WTC11 (cell line): ENCODE data around the gene AVP. TPM values are rescaled to one million over a fixed set of nuclear protein-coding genes. Genes with fewer than 3 reads are reported as not detected.
"Not testable (repeated sequence)": the region's sequence is repeated elsewhere in the genome, so short reads cannot be mapped to it uniquely, and the experiment has no call there.

ENCODE experiments used
- ATAC-seq: fragments of 200-7000 bp; cut with Tn5 transposase; 2 replicates; pipeline ENCODE4 v1.10.0; 2021; ENCODE audit warnings: mild to moderate bottlenecking, moderate library complexity
- CTCF ChIA-PET: fragments of 300-600 bp; sonication (Branson Sonifier 250); formaldehyde crosslinking; loops from one replicate; lab custom pipeline; 2021; ENCODE audit warnings: antibody characterized with exemption; lab: Charles Lee
- POLR2A ChIA-PET: fragments of 350-600 bp; sonication (Branson Sonifier 250); formaldehyde crosslinking; loops from one replicate; lab custom pipeline; 2021; ENCODE audit warnings: antibody characterized with exemption; lab: Charles Lee
- DNase-seq: peaks from one replicate; pipeline ENCODE4 v3.0.0; 2021; ENCODE audit warnings: low spot score
- H3K27ac Mint-ChIP-seq: 2 replicates; pipeline ENCODE4 v1.8.0; 2021; ENCODE audit warnings: mixed read lengths
- H3K27me3 Mint-ChIP-seq: 2 replicates; pipeline ENCODE4 v1.8.0; 2021; ENCODE audit warnings: low read depth, mild to moderate bottlenecking, moderate library complexity, mixed read lengths
- H3K36me3 Mint-ChIP-seq: 2 replicates; pipeline ENCODE4 v1.8.0; 2021; ENCODE audit warnings: mixed read lengths
- H3K4me1 Mint-ChIP-seq: 2 replicates; pipeline ENCODE4 v1.8.0; 2022; ENCODE audit warnings: mixed read lengths
- H3K4me3 Mint-ChIP-seq: 2 replicates; pipeline ENCODE4 v1.8.0; 2021; ENCODE audit warnings: mild to moderate bottlenecking, moderate library complexity, mixed read lengths
- H3K9me3 Mint-ChIP-seq: 2 replicates; pipeline ENCODE4 v1.8.0; 2021; ENCODE audit warnings: mixed read lengths
- AFF4 ChIP-seq: sonication (generic); formaldehyde crosslinking; IDR thresholded peaks from 2 replicates; pipeline ENCODE4 v1.8.1; 2023; ENCODE audit warnings: mild to moderate bottlenecking, missing genetic modification reagents, borderline replicate concordance
- CREB1 ChIP-seq: sonication (generic); formaldehyde crosslinking; IDR thresholded peaks from 2 replicates; pipeline ENCODE4 v1.8.0; 2023; ENCODE audit warnings: mild to moderate bottlenecking, missing genetic modification reagents
- CTCF ChIP-seq: fragments of 200-600 bp; IDR thresholded peaks from 2 replicates; pipeline ENCODE4 v1.8.0; 2022; ENCODE audit warnings: antibody characterized with exemption
- ERG ChIP-seq: fragments of 250-450 bp; sonication (Bioruptor Pico); IDR thresholded peaks from 2 replicates; pipeline ENCODE4 v1.8.0; 2021; ENCODE audit warnings: mild to moderate bottlenecking
- ESRRA ChIP-seq: sonication (generic); formaldehyde crosslinking; IDR thresholded peaks from 2 replicates; pipeline ENCODE4 v1.8.1; 2022; ENCODE audit warnings: mild to moderate bottlenecking, missing genetic modification reagents, borderline replicate concordance
- FOXJ3 ChIP-seq: sonication (generic); formaldehyde crosslinking; IDR thresholded peaks from 2 replicates; pipeline ENCODE4 v1.9.0; 2021; ENCODE audit warnings: missing genetic modification reagents, mild to moderate bottlenecking, borderline replicate concordance
- FOXK1 ChIP-seq: sonication (generic); formaldehyde crosslinking; IDR thresholded peaks from 2 replicates; pipeline ENCODE4 v1.8.0; 2022; ENCODE audit warnings: mild to moderate bottlenecking, moderate library complexity, missing genetic modification reagents
- PREB ChIP-seq: sonication (generic); formaldehyde crosslinking; IDR thresholded peaks from 2 replicates; pipeline ENCODE4 v1.8.1; 2022; ENCODE audit warnings: mild to moderate bottlenecking, missing genetic modification reagents, moderate library complexity, borderline replicate concordance
- SMAD4 ChIP-seq: sonication (generic); formaldehyde crosslinking; IDR thresholded peaks from 2 replicates; pipeline ENCODE4 v1.8.0; 2022; ENCODE audit warnings: mild to moderate bottlenecking, missing genetic modification reagents
- TEAD1 ChIP-seq: sonication (generic); formaldehyde crosslinking; IDR thresholded peaks from 2 replicates; pipeline ENCODE4 v1.8.0; 2022; ENCODE audit warnings: mild to moderate bottlenecking, missing genetic modification reagents
- TEAD4 ChIP-seq: sonication (generic); formaldehyde crosslinking; IDR thresholded peaks from 2 replicates; pipeline ENCODE4 v1.8.0; 2022; ENCODE audit warnings: mild to moderate bottlenecking, missing genetic modification reagents
- ZNF138 ChIP-seq: sonication (generic); formaldehyde crosslinking; conservative IDR thresholded peaks from 2 replicates; pipeline ENCODE4 v1.8.1; 2022; ENCODE audit warnings: mild to moderate bottlenecking, moderate library complexity, missing genetic modification reagents
- ZNF396 ChIP-seq: fragments of 250-450 bp; sonication (Bioruptor Pico); IDR thresholded peaks from 2 replicates; pipeline ENCODE4 v1.8.0; 2021; ENCODE audit warnings: mild to moderate bottlenecking, moderate library complexity, borderline replicate concordance
- ZSCAN18 ChIP-seq: fragments of 250-450 bp; sonication (Bioruptor Pico); IDR thresholded peaks from 2 replicates; pipeline ENCODE4 v2.1.2; 2022; ENCODE audit warnings: mild to moderate bottlenecking, moderate library complexity
- total RNA-seq: library from RNA; stranded (reverse); gene quantifications from 3 replicates; pipeline ENCODE4 v1.2.3, GENCODE V29; 2021
- TF ChIP-seq, protein P1 (sequence below): fragments of 250-450 bp; sonication (Bioruptor Pico); IDR thresholded peaks from 2 replicates; pipeline ENCODE4 v1.9.0; 2021; ENCODE audit warnings: mild to moderate bottlenecking, borderline replicate concordance
- TF ChIP-seq, protein P2 (sequence below): sonication (generic); formaldehyde crosslinking; IDR thresholded peaks from 2 replicates; pipeline ENCODE4 v1.8.0; 2023; ENCODE audit warnings: missing genetic modification reagents, mild to moderate bottlenecking, borderline replicate concordance

AVP gene
- total RNA-seq, 1 experiment from 2014 or later, result 0.50 TPM

- DNase-seq (no peak), ATAC-seq (no peak)
- peaks cover 3% of the 10 kb centered on the region; the same call in 1 of the 2 replicates for H3K27me3 Mint-ChIP-seq
- peaks cover 40% of the 10 kb centered on the region for H3K36me3 Mint-ChIP-seq
- ChIA-PET CTCF (no interaction called here), POLR2A (no interaction called here)
- H3K27ac Mint-ChIP-seq, result no peak overlapping the region
- H3K9me3 Mint-ChIP-seq, result peaks cover 23% of the 10 kb centered on the region
- H3K4me1 Mint-ChIP-seq, result no peaks in the 10 kb centered on the region
- TF ChIP-seq TEAD4 (CRISPR knock-in tag) (no peak), ZNF396 (CRISPR knock-in tag) (no peak), SMAD4 (CRISPR knock-in tag) (no peak), CTCF (no peak), ESRRA (CRISPR knock-in tag) (no peak), FOXK1 (CRISPR knock-in tag) (no peak), ZSCAN18 (CRISPR knock-in tag) (no peak), FOXJ3 (CRISPR knock-in tag) (no peak), TEAD1 (no peak), ZNF138 (no peak), PREB (no peak), AFF4 (CRISPR knock-in tag) (no peak), CREB1 (no peak), ERG (no peak)
- TF ChIP-seq, protein P1, sequence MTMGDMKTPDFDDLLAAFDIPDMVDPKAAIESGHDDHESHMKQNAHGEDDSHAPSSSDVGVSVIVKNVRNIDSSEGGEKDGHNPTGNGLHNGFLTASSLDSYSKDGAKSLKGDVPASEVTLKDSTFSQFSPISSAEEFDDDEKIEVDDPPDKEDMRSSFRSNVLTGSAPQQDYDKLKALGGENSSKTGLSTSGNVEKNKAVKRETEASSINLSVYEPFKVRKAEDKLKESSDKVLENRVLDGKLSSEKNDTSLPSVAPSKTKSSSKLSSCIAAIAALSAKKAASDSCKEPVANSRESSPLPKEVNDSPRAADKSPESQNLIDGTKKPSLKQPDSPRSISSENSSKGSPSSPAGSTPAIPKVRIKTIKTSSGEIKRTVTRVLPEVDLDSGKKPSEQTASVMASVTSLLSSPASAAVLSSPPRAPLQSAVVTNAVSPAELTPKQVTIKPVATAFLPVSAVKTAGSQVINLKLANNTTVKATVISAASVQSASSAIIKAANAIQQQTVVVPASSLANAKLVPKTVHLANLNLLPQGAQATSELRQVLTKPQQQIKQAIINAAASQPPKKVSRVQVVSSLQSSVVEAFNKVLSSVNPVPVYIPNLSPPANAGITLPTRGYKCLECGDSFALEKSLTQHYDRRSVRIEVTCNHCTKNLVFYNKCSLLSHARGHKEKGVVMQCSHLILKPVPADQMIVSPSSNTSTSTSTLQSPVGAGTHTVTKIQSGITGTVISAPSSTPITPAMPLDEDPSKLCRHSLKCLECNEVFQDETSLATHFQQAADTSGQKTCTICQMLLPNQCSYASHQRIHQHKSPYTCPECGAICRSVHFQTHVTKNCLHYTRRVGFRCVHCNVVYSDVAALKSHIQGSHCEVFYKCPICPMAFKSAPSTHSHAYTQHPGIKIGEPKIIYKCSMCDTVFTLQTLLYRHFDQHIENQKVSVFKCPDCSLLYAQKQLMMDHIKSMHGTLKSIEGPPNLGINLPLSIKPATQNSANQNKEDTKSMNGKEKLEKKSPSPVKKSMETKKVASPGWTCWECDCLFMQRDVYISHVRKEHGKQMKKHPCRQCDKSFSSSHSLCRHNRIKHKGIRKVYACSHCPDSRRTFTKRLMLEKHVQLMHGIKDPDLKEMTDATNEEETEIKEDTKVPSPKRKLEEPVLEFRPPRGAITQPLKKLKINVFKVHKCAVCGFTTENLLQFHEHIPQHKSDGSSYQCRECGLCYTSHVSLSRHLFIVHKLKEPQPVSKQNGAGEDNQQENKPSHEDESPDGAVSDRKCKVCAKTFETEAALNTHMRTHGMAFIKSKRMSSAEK, result no peak
- TF ChIP-seq, protein P2, sequence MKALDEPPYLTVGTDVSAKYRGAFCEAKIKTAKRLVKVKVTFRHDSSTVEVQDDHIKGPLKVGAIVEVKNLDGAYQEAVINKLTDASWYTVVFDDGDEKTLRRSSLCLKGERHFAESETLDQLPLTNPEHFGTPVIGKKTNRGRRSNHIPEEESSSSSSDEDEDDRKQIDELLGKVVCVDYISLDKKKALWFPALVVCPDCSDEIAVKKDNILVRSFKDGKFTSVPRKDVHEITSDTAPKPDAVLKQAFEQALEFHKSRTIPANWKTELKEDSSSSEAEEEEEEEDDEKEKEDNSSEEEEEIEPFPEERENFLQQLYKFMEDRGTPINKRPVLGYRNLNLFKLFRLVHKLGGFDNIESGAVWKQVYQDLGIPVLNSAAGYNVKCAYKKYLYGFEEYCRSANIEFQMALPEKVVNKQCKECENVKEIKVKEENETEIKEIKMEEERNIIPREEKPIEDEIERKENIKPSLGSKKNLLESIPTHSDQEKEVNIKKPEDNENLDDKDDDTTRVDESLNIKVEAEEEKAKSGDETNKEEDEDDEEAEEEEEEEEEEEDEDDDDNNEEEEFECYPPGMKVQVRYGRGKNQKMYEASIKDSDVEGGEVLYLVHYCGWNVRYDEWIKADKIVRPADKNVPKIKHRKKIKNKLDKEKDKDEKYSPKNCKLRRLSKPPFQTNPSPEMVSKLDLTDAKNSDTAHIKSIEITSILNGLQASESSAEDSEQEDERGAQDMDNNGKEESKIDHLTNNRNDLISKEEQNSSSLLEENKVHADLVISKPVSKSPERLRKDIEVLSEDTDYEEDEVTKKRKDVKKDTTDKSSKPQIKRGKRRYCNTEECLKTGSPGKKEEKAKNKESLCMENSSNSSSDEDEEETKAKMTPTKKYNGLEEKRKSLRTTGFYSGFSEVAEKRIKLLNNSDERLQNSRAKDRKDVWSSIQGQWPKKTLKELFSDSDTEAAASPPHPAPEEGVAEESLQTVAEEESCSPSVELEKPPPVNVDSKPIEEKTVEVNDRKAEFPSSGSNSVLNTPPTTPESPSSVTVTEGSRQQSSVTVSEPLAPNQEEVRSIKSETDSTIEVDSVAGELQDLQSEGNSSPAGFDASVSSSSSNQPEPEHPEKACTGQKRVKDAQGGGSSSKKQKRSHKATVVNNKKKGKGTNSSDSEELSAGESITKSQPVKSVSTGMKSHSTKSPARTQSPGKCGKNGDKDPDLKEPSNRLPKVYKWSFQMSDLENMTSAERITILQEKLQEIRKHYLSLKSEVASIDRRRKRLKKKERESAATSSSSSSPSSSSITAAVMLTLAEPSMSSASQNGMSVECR (CRISPR knock-in tag), result no peak
- TF ChIP-seq, all 79 proteins: peak for 0
- H3K4me3 Mint-ChIP-seq, result no peak overlapping the region
These were observed 42.0 kb upstream of the AVP start for GRCh38 chr20:3126527-3126859.

DNA sequence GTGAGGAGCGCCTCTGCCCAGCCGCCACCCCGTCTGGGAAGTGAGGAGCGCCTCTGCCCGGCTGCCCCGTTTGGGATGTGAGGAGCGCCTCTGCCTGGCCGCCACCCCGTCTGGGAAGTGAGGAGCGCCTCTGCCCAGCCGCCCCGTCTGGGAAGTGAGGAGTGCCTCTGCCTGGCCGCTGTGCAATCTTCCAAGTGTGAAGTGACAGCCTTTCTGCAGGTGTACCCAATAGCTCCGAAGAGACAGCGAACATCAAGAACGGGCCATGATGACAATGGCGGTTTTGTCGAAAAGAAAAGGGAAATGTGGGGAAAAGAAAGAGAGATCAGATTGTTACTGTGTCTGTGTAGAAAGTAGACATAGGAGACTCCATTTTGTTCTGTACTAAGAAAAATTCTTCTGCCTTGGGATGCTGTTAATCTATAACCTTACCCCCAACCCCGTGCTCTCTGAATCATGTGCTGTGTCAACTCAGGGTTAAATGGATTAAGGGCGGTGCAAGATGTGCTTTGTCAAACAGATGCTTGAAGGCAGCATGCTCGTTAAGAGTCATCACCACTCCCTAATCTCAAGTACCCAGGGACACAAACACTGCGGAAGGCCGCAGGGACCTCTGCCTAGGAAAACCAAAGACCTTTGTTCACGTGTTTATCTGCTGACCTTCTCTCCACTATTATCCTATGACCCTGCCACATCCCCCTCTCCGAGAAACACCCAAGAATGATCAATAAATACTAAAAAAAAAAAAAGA, 41.4 kb upstream of the AVP start:
- POLR2A ChIA-PET, H3K4me3 Mint-ChIP-seq, ATAC-seq, DNase-seq, H3K27ac Mint-ChIP-seq, H3K4me1 Mint-ChIP-seq, CTCF ChIA-PET, H3K27me3 Mint-ChIP-seq: not testable (repeated sequence)
- Mint-ChIP-seq H3K9me3 (peaks cover 23% of the 10 kb centered on the region), H3K36me3 (peaks cover 46% of the 10 kb centered on the region)
